Measurements from ENCODE around the gene EIF4G3.

- TF ChIP-seq CTCF (optimal IDR thresholded peaks at IDR 0.05 in 1 of 3, IDR thresholded peaks at IDR 0.05 in 1 of 3, conservative IDR thresholded peaks at IDR 0.05 in 1 of 3; ENCODE audit: extremely low read depth in 1 of 3, insufficient read depth in 2 of 3, low read length in 3 of 3) (no peak), EZH2 (IDR thresholded peaks at IDR 0.05; ENCODE audit: low read length) (no peak)
These were observed 70.5 kb downstream of the EIF4G3 start for GRCh38 chr1:21106238-21106637.
